K562 (cell line): ENCODE results near the gene DCAKD.
A peak's percentile ranks its signal among the peaks of the same experiment; 100 is the strongest.

Experiments used
- EP300 ChIP-seq: IDR thresholded peaks from 2 replicates; pipeline ENCODE4 v1.6.1; 2012; ENCODE audit warnings: low read length, improper control_type of control experiment
- EZH2 ChIP-seq: IDR thresholded peaks from 2 replicates; pipeline ENCODE4 v1.6.1; 2012; ENCODE audit warnings: low read depth, mild to moderate bottlenecking, inconsistent platforms, low read length, borderline replicate concordance
- JUN ChIP-seq, 2 experiments: sonication (generic) in 1 of 2; formaldehyde crosslinking in 1 of 2; IDR thresholded peaks; 2 replicates each; pipeline versions ENCODE4 v1.6.1 to v1.8.0; 2012 to 2022; ENCODE audit warnings: borderline replicate concordance in 2 of 2, mild to moderate bottlenecking in 2 of 2, improper control_type of control experiment in 1 of 2, low read depth in 1 of 2, low read length in 1 of 2, missing genetic modification reagents in 1 of 2
- RAD21 ChIP-seq, 2 experiments: fragments of 250-450 bp in 1 of 2; fragments of 450-650 bp in 1 of 2; sonication (Bioruptor Pico) in 1 of 2; formaldehyde crosslinking in 1 of 2; IDR thresholded peaks in 1 of 2; conservative IDR thresholded peaks in 1 of 2; 2 replicates each; pipeline versions ENCODE4 v1.4.0 to v1.8.0; 2020 to 2022; ENCODE audit warnings: mild to moderate bottlenecking in 2 of 2, moderate library complexity in 1 of 2
- SMARCE1 ChIP-seq: fragments of 450-650 bp; IDR thresholded peaks from 2 replicates; pipeline ENCODE4 v1.7.1; 2016; ENCODE audit warnings: mild to moderate bottlenecking
- SP1 ChIP-seq: sonication (generic); formaldehyde crosslinking; IDR thresholded peaks from 2 replicates; pipeline ENCODE4 v1.8.1; 2022; ENCODE audit warnings: mild to moderate bottlenecking, missing genetic modification reagents
- SRF ChIP-seq, 2 experiments: fragments of 250-450, 450-650 bp in 1 of 2; sonication (Bioruptor Pico) in 1 of 2; sonication (generic) in 1 of 2; formaldehyde crosslinking; IDR thresholded peaks; 2 replicates each; pipeline versions ENCODE4 v1.5.0 to v1.5.1; 2020 to 2022; ENCODE audit warnings: mild to moderate bottlenecking in 1 of 2, missing genetic modification reagents in 1 of 2
- ZNF124 ChIP-seq: sonication (generic); formaldehyde crosslinking; IDR thresholded peaks from 2 replicates; pipeline ENCODE4 v1.8.1; 2022; ENCODE audit warnings: missing genetic modification reagents
- ZNF830 ChIP-seq: fragments of 250-450 bp; sonication (Bioruptor Pico); IDR thresholded peaks from 2 replicates; pipeline ENCODE4 v1.5.0; 2021; ENCODE audit warnings: mild to moderate bottlenecking

DNA sequence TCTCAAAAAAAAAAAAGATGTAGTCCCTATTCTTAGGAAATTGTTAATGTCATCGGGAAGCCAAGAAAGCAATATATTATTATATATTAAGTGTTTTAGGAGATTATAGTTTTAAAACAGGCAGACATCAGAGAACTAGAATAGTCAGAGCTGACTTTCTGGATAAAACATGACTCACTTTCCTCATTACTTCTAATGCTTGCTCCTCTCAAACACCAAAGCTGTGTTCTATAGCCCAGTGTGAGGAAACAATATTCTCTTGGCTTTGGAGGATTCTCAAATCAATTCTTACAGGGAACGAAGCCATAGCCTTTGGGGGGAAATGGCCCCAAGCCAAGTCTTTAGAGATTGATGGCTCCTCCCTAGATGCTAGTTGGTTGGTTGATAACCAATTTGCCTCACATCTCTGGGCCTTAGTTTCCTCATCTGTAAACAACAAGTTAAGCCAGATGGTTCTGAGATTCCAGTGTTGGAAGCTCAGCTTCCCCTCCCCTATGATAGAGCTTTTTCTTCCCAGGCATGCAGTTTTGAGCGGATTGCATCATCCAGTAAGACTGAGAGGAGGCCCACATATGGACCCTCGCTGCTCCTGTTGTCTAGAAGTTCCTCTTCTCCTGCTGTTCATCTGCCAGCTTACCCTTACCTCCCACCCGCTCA is 22.1 kb upstream of the DCAKD start:
- TF ChIP-seq SP1 = no peak
- TF ChIP-seq SRF (CRISPR knock-in tag; IDR thresholded peaks at IDR 0.05) = no peak; a peak in 1 of 4 replicates
- no peak for TF ChIP-seq SMARCE1
- TF ChIP-seq ZNF830 (CRISPR knock-in tag) = no peak
- no peak for TF ChIP-seq EZH2
- 0 out of 4 replicates have a peak, but pooled peaks of 1 of the 2 experiments have one; percentile 14 for TF ChIP-seq RAD21 (CRISPR knock-in tag; conservative IDR thresholded peaks at IDR 0.05 in 1 of 2, IDR thresholded peaks at IDR 0.05 in 1 of 2)
- TF ChIP-seq JUN (IDR thresholded peaks at IDR 0.05; ENCODE audit: borderline replicate concordance, low read depth, low read length) = no peak
- TF ChIP-seq JUN (CRISPR knock-in tag; IDR thresholded peaks at IDR 0.05; ENCODE audit: borderline replicate concordance) = no peak
- no peak for TF ChIP-seq ZNF124
- no peak for TF ChIP-seq EP300
